C4-2B (cell line): ENCODE measurements around the gene TAOK3.
"Not testable (repeated sequence)": the region's sequence is repeated elsewhere in the genome, so short reads cannot be mapped to it uniquely, and the experiment has no call there.

ENCODE experiments used
- H3K27ac ChIP-seq: fragments of 450-650 bp; 2 replicates; pipeline ENCODE4 v1.5.1; 2017
- CTCF ChIP-seq: fragments of 450-650 bp; conservative IDR thresholded peaks from 2 replicates; pipeline ENCODE4 v1.5.1; 2017; ENCODE audit warnings: mild to moderate bottlenecking
- ZFX ChIP-seq: fragments of 450-650 bp; IDR thresholded peaks from 2 replicates; pipeline ENCODE4 v1.6.1; 2017

TAOK3 gene

DNA sequence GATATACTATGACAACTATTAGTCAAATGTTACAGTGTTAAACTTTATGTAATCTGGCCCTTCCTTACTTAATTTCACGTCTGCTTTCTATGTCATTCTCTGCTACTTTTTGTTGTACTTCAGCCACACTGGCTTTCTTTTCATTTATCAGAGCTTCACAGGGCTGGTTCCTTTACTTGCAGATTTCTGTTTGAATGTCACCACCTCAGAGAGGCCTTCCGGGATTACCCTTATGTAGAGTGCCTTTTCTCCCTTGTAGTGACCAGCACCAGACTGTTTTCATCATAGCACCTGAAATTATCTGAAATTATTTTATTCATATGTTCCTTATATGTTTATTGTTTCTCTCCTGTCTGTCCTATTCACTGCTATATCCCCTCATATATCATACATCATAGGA is 75.4 kb downstream of the TAOK3 start:
- H3K27ac ChIP-seq: no peak overlapping the region
- TF ChIP-seq CTCF: no peak
- TF ChIP-seq ZFX: no peak

DNA sequence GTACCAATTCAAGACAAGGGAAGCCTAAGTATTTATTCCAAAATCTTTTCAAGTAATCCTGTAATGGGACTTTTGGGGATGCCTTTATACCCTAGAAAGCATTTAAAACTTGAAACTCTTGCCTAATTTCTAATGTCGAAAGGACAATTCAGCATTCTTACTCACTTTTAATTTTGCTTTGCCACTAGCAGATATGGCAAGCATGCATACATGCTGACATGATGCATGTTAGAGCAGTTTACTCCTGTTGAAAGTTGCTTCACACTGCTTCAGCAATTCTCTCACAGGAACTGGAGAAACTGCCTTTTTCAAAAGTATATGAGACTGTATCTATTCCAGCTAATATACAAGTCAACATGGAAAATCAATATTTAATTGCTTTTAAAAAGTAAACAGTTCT is 79.9 kb downstream of the TAOK3 start:
- TF ChIP-seq ZFX (no peak), CTCF (no peak)
- no peak overlapping the region for H3K27ac ChIP-seq

GRCh38 chr12:118290130-118290529 is 82.6 kb downstream of the TAOK3 start:
- TF ChIP-seq ZFX: no peak
- no peak for TF ChIP-seq CTCF
- H3K27ac ChIP-seq: peak overlapping the region; percentile 78

GRCh38 chr12:118288174-118288573 is 84.5 kb downstream of the TAOK3 start:
- H3K27ac ChIP-seq: peak overlapping the region; percentile 78

GRCh38 chr12:118287728-118288127 is 85.0 kb downstream of the TAOK3 start:
- TF ChIP-seq ZFX (no peak), CTCF (no peak)
- H3K27ac ChIP-seq: no peak overlapping the region

More at GRCh38 chr12:118288174-118288573, 84.5 kb downstream of the TAOK3 start:
- no peak for TF ChIP-seq ZFX
- TF ChIP-seq CTCF: no peak

- H3K27ac ChIP-seq: no peak overlapping the region
- no peak for TF ChIP-seq CTCF
- no peak for TF ChIP-seq ZFX
These were observed 89.9 kb downstream of the TAOK3 start for GRCh38 chr12:118282767-118283166.

DNA sequence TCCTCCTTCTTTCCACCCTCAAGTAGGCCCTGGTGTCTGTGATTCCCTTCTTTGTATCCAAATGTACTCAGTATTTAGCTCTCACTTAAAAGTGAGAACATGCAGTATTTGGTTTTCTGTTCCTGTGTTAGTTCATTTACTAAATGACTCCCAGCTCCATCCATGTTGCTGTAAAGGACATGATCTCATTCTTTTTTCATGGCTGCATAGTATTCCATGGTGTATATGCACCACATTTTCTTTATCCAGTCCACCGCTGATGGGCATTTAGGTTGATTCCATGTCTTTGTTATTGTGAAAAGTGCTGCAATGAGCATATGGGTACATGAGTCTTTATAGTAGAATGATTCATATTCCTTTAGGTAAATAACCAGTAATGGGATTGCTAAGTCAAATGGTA is 94.4 kb downstream of the TAOK3 start:
- not testable (repeated sequence) for H3K27ac ChIP-seq

DNA sequence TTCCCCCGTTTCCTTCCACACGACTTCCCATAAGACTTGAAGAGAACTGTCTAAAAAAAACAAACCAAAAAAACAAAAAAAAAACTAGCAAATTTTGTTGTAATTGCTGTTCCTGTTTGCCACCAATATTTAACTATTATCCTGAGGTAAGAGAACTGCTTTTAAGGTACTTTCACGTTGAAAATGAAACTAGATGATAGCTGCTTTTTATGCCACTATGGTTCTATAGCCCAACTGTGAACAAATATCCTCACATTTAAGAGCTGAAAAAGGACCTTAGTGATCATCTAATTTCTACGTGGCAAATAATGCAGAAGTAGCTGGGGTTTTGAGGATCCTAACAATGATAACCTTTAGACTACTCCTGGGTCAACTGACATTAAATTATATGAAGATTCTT is 98.6 kb downstream of the TAOK3 start:
- TF ChIP-seq CTCF: no peak
- TF ChIP-seq ZFX: no peak
- no peak overlapping the region for H3K27ac ChIP-seq
